Measurements from ENCODE around the gene ERBIN.
A peak's percentile ranks its signal among the peaks of the same experiment; 100 is the strongest.

The ERBIN gene

DNA sequence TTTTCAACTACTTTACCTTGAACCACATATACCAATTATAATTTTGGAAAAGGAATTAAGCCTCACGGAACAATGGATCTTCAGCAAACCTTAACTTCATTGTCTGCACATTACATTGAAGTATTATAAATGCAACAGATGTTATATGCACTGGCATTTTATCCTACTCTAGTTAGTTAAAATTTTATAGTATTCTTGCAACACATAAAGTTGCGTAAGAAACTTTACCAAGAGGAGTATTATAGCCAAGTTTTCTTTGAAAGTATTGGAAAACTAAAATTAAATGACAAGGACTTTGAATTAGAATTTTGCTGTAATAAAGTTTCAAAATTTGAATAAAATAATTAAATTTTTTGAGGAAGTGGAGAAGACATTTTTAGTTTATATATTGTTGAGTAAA lies 154.3 kb downstream of the ERBIN start:
- TF ChIP-seq, protein P1, sequence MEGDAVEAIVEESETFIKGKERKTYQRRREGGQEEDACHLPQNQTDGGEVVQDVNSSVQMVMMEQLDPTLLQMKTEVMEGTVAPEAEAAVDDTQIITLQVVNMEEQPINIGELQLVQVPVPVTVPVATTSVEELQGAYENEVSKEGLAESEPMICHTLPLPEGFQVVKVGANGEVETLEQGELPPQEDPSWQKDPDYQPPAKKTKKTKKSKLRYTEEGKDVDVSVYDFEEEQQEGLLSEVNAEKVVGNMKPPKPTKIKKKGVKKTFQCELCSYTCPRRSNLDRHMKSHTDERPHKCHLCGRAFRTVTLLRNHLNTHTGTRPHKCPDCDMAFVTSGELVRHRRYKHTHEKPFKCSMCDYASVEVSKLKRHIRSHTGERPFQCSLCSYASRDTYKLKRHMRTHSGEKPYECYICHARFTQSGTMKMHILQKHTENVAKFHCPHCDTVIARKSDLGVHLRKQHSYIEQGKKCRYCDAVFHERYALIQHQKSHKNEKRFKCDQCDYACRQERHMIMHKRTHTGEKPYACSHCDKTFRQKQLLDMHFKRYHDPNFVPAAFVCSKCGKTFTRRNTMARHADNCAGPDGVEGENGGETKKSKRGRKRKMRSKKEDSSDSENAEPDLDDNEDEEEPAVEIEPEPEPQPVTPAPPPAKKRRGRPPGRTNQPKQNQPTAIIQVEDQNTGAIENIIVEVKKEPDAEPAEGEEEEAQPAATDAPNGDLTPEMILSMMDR (IDR thresholded peaks at IDR 0.05; ENCODE audit: low read depth, low read length, missing control alignments), result no peak
- no peak for DNase-seq (ENCODE audit: extremely low read depth, low read depth)
- no peak overlapping the region for H3K4me3 ChIP-seq (replicated peaks; ENCODE audit: low read depth, low read length)

DNA sequence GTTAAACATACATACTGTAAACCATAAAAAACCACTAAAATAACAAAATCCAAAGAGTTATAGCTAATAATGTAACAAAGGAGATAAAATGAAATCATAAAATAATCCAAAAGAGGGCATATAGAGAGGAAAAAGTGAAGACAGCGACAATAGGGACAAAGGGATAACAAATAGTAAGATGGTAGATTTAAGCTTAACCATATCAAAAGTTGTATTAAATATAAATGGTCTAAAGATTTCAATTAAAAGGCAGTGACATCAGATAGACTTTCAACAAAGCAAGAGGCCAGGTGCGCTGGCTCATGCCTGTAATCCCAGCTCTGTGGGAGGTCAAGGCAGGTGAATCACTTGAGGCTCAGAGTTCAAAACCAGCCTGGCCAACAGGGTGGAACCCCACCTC lies 163.0 kb downstream of the ERBIN start:
- no peak overlapping the region for H3K4me3 ChIP-seq (replicated peaks; ENCODE audit: low read depth, low read length)
- TF ChIP-seq, protein P1 (IDR thresholded peaks at IDR 0.05; ENCODE audit: low read depth, low read length, missing control alignments), result no peak
- no peak for DNase-seq (ENCODE audit: extremely low read depth, low read depth)

DNA sequence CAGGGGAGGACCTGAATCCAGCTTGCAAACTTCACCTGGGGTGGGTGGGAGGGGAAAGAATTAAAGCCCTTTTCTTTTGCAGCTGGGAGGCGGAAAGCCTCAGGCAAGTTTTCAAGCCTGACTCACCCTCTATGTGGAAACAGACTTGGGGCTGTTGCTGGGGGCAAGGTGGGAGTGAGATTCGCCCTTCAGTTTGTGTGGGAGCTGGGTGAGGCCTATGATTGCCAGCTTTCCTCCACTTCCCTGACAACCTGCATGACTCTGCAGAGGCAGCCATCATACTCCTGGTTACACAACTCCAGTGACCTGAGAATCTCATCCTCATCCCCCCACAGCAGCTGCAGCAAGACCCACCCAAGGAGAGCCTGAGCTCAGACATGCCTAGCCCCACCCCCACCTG lies 174.5 kb downstream of the ERBIN start:
- no peak overlapping the region for H3K4me3 ChIP-seq (replicated peaks; ENCODE audit: low read depth, low read length)
- no peak for DNase-seq (ENCODE audit: extremely low read depth, low read depth)
- TF ChIP-seq, protein P1 (IDR thresholded peaks at IDR 0.05; ENCODE audit: low read depth, low read length, missing control alignments), result no peak

DNA sequence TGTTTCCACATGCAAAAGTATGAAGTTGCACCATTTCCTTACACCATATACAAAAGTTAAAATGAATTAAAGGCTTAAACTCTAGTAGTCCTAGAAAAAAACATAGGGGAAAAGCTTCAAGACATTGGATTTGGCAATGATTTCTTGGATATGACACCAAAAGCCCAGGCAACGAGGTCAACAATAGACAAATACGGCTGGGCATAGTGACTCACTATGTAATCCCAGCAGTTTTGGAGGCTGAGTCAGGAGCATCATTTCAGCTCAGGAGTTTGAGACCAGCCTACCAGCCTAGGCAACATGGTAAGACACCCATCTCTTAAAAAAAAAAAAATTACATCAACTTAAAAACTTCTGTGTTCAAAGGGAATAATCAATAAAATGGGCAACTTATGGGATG lies 186.8 kb downstream of the ERBIN start:
- TF ChIP-seq, protein P1 (IDR thresholded peaks at IDR 0.05; ENCODE audit: low read depth, low read length, missing control alignments), result no peak
- peak; percentile 22 for DNase-seq (ENCODE audit: extremely low read depth, low read depth)
- no peak overlapping the region for H3K4me3 ChIP-seq (replicated peaks; ENCODE audit: low read depth, low read length)

DNA sequence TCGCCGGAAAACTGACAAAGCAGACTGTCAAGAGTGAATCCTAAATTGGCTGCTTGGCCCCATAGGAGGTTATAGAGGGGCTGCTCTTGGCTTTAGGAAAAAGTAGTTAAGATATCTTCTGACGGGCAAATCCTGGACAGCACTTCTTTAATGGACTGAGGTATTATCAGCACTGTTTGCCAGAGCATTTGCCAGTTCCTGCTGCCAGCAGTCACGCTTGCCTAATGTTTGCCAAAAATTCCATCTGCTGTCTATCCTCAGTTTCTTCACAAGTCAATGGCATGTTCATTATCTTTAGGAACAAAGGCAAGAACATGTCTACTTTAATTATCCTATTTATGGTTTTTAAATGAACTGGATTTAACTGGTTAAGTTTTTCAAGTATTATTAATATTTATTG lies 191.9 kb downstream of the ERBIN start:
- no peak overlapping the region for H3K4me3 ChIP-seq (replicated peaks; ENCODE audit: low read depth, low read length)
- TF ChIP-seq, protein P1 (IDR thresholded peaks at IDR 0.05; ENCODE audit: low read depth, low read length, missing control alignments), result no peak
- DNase-seq (ENCODE audit: extremely low read depth, low read depth), result no peak

DNA sequence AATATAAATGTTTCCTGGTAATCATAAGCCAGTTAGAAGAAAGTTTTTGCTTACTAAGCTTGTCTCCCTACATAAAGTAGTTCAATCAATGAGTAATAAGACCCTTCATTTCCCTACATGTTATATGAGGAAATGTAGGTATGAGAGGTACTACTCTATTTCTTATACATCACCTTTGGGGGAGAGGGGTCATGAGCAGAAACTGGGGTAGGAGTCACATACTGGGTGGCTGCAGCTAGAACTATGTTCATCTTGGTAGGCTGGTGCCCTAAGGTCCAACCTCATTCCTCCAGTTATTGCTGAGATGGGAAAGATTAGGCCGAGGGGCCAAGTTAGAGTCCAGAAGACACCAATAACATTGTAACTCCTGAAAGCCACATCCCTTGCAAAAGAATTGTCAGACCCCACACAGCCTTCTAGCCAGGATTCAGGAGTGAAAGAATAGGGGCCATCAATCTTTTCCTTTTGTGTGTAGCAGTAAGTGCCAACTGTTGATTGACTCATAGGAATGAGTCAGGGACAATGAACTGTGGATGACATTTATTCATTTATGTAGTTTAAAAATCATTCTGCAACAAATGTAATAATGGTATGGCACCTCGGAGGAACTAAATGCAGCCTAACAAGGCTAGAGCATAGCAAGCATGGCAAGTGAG lies 196.1 kb downstream of the ERBIN start:
- DNase-seq (ENCODE audit: extremely low read depth, low read depth), result no peak
- no peak overlapping the region for H3K4me3 ChIP-seq (replicated peaks; ENCODE audit: low read depth, low read length)
- TF ChIP-seq, protein P1 (IDR thresholded peaks at IDR 0.05; ENCODE audit: low read depth, low read length, missing control alignments), result no peak

DNA sequence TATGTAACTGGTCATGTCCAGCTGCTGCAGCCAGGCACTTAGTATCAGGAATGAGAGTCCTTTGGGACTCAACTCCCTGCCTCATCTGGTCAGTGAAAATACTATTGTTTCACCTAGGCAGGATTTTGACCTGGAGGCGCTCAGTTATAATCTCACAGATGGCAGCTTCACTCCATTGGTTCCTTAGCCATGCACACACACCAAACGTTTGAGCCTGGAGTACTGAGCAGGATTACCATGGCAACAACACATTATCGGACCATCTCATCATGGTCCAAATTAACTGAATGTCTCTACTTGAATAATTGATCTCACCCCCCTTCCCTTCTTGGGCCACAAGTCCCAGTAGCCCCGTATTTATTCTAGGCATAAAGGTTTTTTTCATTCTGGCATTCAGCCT lies 202.8 kb downstream of the ERBIN start:
- TF ChIP-seq, protein P1 (IDR thresholded peaks at IDR 0.05; ENCODE audit: low read depth, low read length, missing control alignments), result no peak
- no peak overlapping the region for H3K4me3 ChIP-seq (replicated peaks; ENCODE audit: low read depth, low read length)
- no peak for DNase-seq (ENCODE audit: extremely low read depth, low read depth)

All from HFF-Myc (cell line).